ENCODE measurements around the gene PLEKHS1. TPM values are rescaled to one million over a fixed set of nuclear protein-coding genes. Genes with fewer than 3 reads are reported as not detected.

Gene PLEKHS1
- total RNA-seq, 6 experiments from 2014 or later, result 0.05 TPM; not detected in 5

GRCh38 chr10:113742466-113742865, 9.0 kb upstream of the PLEKHS1 start:
- Mint-ChIP-seq H3K4me3 (no peak overlapping the region), H3K36me3 (ENCODE audit: low read depth) (peaks cover 2% of the 10 kb centered on the region; the same call in 1 of the 2 replicates), H3K4me1 (ENCODE audit: low read depth) (peaks cover 32% of the 10 kb centered on the region), H3K9me3 (no peaks in the 10 kb centered on the region), H3K27me3 (ENCODE audit: insufficient read depth) (peaks cover 2% of the 10 kb centered on the region), H3K27ac (no peak overlapping the region)
- TF ChIP-seq CTCF (IDR thresholded peaks at IDR 0.05), result no peak
- no peak for DNase-seq

- Mint-ChIP-seq H3K27me3 (ENCODE audit: insufficient read depth) (peaks cover 2% of the 10 kb centered on the region), H3K4me1 (ENCODE audit: low read depth) (peaks cover 36% of the 10 kb centered on the region), H3K27ac (no peak overlapping the region; the same call in 1 of the 2 replicates), H3K4me3 (no peak overlapping the region), H3K36me3 (ENCODE audit: low read depth) (peaks cover 4% of the 10 kb centered on the region; the same call in 1 of the 2 replicates), H3K9me3 (no peaks in the 10 kb centered on the region)
- DNase-seq, result no peak
- no peak for TF ChIP-seq CTCF (IDR thresholded peaks at IDR 0.05)
Observed at GRCh38 chr10:113743594-113743993, 7.9 kb upstream of the PLEKHS1 start.

DNA sequence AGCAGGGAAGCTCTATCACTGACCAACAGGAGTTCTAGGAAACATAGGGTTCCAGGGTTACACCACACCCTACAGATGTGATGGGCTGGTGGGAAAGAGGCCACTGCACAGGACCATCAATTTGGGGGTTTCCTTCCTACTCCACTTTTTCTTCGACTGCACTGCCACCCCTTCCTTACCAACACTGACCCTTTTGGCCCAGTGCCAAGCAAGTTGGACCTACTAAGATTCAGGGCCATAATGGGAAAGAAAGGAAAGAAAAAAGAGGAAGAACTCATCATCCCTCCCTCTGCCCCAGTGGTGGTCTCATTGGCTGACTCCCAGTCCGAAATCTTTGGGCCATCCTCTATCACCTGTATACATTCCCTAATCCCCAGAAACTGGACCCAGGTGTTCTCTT, 6.1 kb upstream of the PLEKHS1 start:
- Mint-ChIP-seq H3K36me3 (ENCODE audit: low read depth) (peaks cover 4% of the 10 kb centered on the region; the same call in 1 of the 2 replicates), H3K4me3 (no peak overlapping the region), H3K9me3 (no peaks in the 10 kb centered on the region), H3K27me3 (ENCODE audit: insufficient read depth) (no peaks in the 10 kb centered on the region; the same call in 1 of the 2 replicates), H3K27ac (no peak overlapping the region), H3K4me1 (ENCODE audit: low read depth) (peaks cover 36% of the 10 kb centered on the region)
- TF ChIP-seq CTCF (IDR thresholded peaks at IDR 0.05), result no peak
- no peak for DNase-seq

- no peaks in the 10 kb centered on the region for H3K27me3 Mint-ChIP-seq (ENCODE audit: insufficient read depth)
- H3K4me1 Mint-ChIP-seq (ENCODE audit: low read depth), result peaks cover 45% of the 10 kb centered on the region
- H3K9me3 Mint-ChIP-seq, result no peaks in the 10 kb centered on the region
- DNase-seq, result peak; percentile 76
- H3K36me3 Mint-ChIP-seq (ENCODE audit: low read depth), result peaks cover 4% of the 10 kb centered on the region; the same call in 1 of the 2 replicates
- H3K27ac Mint-ChIP-seq, result peak overlapping the region; percentile 62
- H3K4me3 Mint-ChIP-seq, result peak overlapping the region; percentile 20
- TF ChIP-seq CTCF (IDR thresholded peaks at IDR 0.05), result no peak
Observed at GRCh38 chr10:113746217-113746957, 5.1 kb upstream of the PLEKHS1 start.

- DNase-seq, result no peak
- H3K36me3 Mint-ChIP-seq (ENCODE audit: low read depth), result peaks cover 2% of the 10 kb centered on the region; the same call in 1 of the 2 replicates
- H3K4me3 Mint-ChIP-seq, result no peak overlapping the region
- no peak for TF ChIP-seq CTCF (IDR thresholded peaks at IDR 0.05)
- peaks cover 5% of the 10 kb centered on the region for H3K27me3 Mint-ChIP-seq (ENCODE audit: insufficient read depth)
- no peaks in the 10 kb centered on the region for H3K9me3 Mint-ChIP-seq
- no peak overlapping the region for H3K27ac Mint-ChIP-seq
- peaks cover 30% of the 10 kb centered on the region for H3K4me1 Mint-ChIP-seq (ENCODE audit: low read depth)
Observed at GRCh38 chr10:113752553-113752952, 1.1 kb downstream of the PLEKHS1 start.
